Measurements from ENCODE around the gene SRRM4.
"Not testable (repeated sequence)": the region's sequence is repeated elsewhere in the genome, so short reads cannot be mapped to it uniquely, and the experiment has no call there.

Gene SRRM4

DNA sequence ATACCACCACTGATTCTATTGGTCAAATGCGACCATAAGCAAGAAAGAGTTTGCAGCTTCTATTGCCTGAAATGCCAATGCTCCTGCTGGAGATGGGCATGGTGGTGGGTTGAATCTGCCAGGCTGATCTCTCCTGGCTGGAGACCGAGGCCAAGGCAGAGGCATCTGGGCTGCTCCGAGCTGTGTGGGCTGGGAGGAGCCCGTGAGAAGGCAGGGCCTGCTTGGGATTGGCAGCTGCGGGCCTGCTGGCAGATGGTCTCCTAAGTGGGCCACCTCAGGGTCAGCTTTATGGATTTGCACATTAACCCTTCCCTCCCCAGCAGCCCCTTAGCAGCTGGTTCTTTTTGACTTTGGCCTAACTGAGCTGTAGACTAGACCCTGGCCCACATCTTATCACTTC is 25.4 kb downstream of the SRRM4 start:
- Histone ChIP-seq H3K9ac (no peak overlapping the region), H3K36me3 (ENCODE audit: control insufficient read depth, insufficient read depth, low read length) (no peaks in the 10 kb centered on the region), H3K4me2 (ENCODE audit: low read length) (no peak overlapping the region), H3K27me3 (ENCODE audit: control insufficient read depth, insufficient read depth, low read length) (no peaks in the 10 kb centered on the region), H3K4me1 (peaks cover 4% of the 10 kb centered on the region), H3K4me3 (ENCODE audit: low read depth, low read length) (no peak overlapping the region), H3K9me3 (ENCODE audit: control insufficient read depth, low read length) (no peaks in the 10 kb centered on the region), H3K79me2 (no peaks in the 10 kb centered on the region), H3K27ac (no peak overlapping the region), H2AFZ (no peak overlapping the region)
- TF ChIP-seq, protein P1, sequence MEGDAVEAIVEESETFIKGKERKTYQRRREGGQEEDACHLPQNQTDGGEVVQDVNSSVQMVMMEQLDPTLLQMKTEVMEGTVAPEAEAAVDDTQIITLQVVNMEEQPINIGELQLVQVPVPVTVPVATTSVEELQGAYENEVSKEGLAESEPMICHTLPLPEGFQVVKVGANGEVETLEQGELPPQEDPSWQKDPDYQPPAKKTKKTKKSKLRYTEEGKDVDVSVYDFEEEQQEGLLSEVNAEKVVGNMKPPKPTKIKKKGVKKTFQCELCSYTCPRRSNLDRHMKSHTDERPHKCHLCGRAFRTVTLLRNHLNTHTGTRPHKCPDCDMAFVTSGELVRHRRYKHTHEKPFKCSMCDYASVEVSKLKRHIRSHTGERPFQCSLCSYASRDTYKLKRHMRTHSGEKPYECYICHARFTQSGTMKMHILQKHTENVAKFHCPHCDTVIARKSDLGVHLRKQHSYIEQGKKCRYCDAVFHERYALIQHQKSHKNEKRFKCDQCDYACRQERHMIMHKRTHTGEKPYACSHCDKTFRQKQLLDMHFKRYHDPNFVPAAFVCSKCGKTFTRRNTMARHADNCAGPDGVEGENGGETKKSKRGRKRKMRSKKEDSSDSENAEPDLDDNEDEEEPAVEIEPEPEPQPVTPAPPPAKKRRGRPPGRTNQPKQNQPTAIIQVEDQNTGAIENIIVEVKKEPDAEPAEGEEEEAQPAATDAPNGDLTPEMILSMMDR (IDR thresholded peaks at IDR 0.05), result no peak

DNA sequence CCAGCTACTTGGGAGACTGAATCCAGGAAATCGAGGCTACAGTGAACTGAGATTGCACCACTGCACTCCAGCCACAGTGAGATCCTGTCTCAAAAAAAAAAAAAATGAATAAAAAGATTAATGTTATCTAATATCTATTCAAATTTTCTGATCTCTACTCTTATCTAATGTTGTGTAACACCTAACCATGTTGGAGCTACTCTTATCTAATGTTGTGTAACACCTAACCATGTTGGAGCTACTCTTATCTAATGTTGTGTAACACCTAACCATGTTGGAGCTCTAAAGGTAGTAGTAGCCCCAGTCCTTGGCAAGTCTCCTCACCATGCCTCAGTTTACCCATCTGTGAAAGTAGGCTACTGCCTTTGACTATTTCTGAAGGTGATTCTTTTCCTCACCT is 26.9 kb downstream of the SRRM4 start:
- H3K4me1 ChIP-seq; H3K9me3 ChIP-seq (ENCODE audit: control insufficient read depth, low read length); H3K4me2 ChIP-seq (ENCODE audit: low read length); H3K9ac ChIP-seq; H3K4me3 ChIP-seq (ENCODE audit: low read depth, low read length); H3K36me3 ChIP-seq (ENCODE audit: control insufficient read depth, insufficient read depth, low read length); H3K27ac ChIP-seq; H3K27me3 ChIP-seq (ENCODE audit: control insufficient read depth, insufficient read depth, low read length); H2AFZ ChIP-seq; H3K79me2 ChIP-seq: not testable (repeated sequence)

DNA sequence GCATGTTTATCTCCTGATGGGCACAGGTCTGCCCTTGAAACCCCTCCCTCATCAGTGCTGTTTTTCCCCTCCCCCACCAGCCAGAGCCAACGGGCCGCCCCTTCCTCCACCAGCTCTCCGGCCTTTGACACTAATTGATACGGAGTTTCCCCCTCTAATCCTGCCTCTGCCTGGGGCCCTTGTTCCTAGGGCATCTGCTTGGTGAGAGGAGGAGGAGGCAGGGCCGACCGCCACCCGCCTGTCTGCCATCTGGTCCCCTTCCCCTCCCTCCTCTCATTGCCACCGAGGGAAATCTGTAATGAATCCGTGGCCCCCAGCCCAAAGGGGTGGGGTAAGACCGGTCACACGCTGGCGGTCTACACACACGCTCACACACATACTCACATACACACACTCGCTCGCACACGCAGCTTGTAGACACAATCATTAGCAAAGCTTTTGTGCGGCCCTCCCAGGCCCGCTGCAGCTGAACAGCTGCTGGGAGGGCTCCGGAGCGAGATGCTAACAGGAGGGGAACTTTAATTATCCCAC is 27.4 kb downstream of the SRRM4 start:
- TF ChIP-seq, protein P1 (IDR thresholded peaks at IDR 0.05), result no peak
- H3K27me3 ChIP-seq (ENCODE audit: control insufficient read depth, insufficient read depth, low read length), result no peaks in the 10 kb centered on the region

DNA sequence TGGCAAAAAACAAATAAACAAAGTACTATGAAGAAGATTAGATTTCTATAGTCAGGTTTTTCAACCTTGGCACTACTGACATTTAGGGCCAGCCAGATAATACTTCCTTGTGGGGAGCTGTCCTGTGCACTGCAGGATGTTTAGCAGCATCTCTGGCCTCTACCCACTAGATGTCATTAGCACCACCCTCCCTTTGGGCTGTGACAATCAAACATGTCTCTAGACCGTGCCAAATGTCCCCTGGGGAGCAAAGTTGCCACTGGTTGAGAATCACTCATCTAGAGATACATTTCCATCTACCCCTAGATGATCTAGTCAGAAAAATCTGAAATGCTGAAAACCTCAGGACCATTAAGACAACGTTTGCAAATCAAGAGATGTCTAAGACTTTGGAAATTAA is 29.9 kb downstream of the SRRM4 start:
- no peak overlapping the region for H3K27ac ChIP-seq
- no peak overlapping the region for H3K4me2 ChIP-seq (ENCODE audit: low read length)
- H3K4me3 ChIP-seq (ENCODE audit: low read depth, low read length), result no peak overlapping the region
- no peak overlapping the region for H3K9ac ChIP-seq
- no peaks in the 10 kb centered on the region for H3K27me3 ChIP-seq (ENCODE audit: control insufficient read depth, insufficient read depth, low read length)
- TF ChIP-seq, protein P1 (IDR thresholded peaks at IDR 0.05), result no peak
- no peaks in the 10 kb centered on the region for H3K79me2 ChIP-seq
- H2AFZ ChIP-seq, result no peak overlapping the region
- H3K36me3 ChIP-seq (ENCODE audit: control insufficient read depth, insufficient read depth, low read length), result no peaks in the 10 kb centered on the region
- peaks cover 4% of the 10 kb centered on the region for H3K4me1 ChIP-seq
- no peaks in the 10 kb centered on the region for H3K9me3 ChIP-seq (ENCODE audit: control insufficient read depth, low read length)

More for the DNA sequence above, 27.4 kb downstream of the SRRM4 start:
- Histone ChIP-seq H3K9ac (no peak overlapping the region), H3K9me3 (ENCODE audit: control insufficient read depth, low read length) (no peaks in the 10 kb centered on the region), H3K4me2 (ENCODE audit: low read length) (no peak overlapping the region), H3K27ac (no peak overlapping the region), H3K4me3 (ENCODE audit: low read depth, low read length) (no peak overlapping the region), H2AFZ (no peak overlapping the region), H3K79me2 (no peaks in the 10 kb centered on the region), H3K36me3 (ENCODE audit: control insufficient read depth, insufficient read depth, low read length) (no peaks in the 10 kb centered on the region), H3K4me1 (peaks cover 4% of the 10 kb centered on the region)

DNA sequence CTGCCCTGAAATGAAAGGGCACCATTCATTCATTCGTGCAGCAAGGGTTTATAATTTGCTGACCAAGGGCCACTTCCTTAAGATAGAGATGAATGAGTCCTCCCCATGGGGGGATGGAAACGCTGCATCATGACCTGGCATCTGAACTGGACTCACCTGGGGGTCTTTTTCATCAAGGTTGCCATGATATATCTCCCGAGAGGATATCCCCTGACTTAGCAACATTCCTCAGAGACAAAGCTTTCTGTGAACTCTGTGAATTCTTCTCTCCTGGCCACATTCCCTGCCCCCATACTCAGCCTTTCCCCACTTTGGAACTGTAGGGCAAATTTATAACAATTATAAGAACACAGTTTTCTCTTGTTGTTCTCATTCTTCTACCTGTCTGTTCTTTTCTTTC is 30.8 kb downstream of the SRRM4 start:
- no peaks in the 10 kb centered on the region for H3K36me3 ChIP-seq (ENCODE audit: control insufficient read depth, insufficient read depth, low read length)
- TF ChIP-seq, protein P1 (IDR thresholded peaks at IDR 0.05), result no peak
- no peaks in the 10 kb centered on the region for H3K4me1 ChIP-seq
- H2AFZ ChIP-seq, result no peak overlapping the region
- H3K4me2 ChIP-seq (ENCODE audit: low read length), result no peak overlapping the region
- H3K79me2 ChIP-seq, result no peaks in the 10 kb centered on the region
- no peaks in the 10 kb centered on the region for H3K9me3 ChIP-seq (ENCODE audit: control insufficient read depth, low read length)
- no peaks in the 10 kb centered on the region for H3K27me3 ChIP-seq (ENCODE audit: control insufficient read depth, insufficient read depth, low read length)
- no peak overlapping the region for H3K4me3 ChIP-seq (ENCODE audit: low read depth, low read length)
- no peak overlapping the region for H3K27ac ChIP-seq
- H3K9ac ChIP-seq, result no peak overlapping the region

Measured in parathyroid adenoma (tissue), 2 donors.